HTERT RPE-1 (cell line): ENCODE results near the gene DDX10.
"Not testable (repeated sequence)": the region's sequence is repeated elsewhere in the genome, so short reads cannot be mapped to it uniquely, and the experiment has no call there.

Experiments used
- in situ Hi-C: fragments of 300-500 bp; cut with MboI; formaldehyde crosslinking; loops from 4 replicates; pipeline ENCODE4 v1.14.3; 2020; ENCODE audit warnings: low sequenced_read_pairs

The DDX10 gene

GRCh38 chr11:108713076-108713790 is 48.4 kb downstream of the DDX10 start:
- in situ Hi-C loops, result no loop called here

GRCh38 chr11:108715239-108715638 is 50.4 kb downstream of the DDX10 start:
- in situ Hi-C loops, result no loop called here

GRCh38 chr11:108718466-108718865 is 53.6 kb downstream of the DDX10 start:
- in situ Hi-C loops, result no loop called here

GRCh38 chr11:108724974-108725689 is 60.3 kb downstream of the DDX10 start:
- in situ Hi-C loops, result no loop called here

GRCh38 chr11:108726077-108726800 is 61.4 kb downstream of the DDX10 start:
- in situ Hi-C loops, result no loop called here

GRCh38 chr11:108727665-108728064 is 62.8 kb downstream of the DDX10 start:
- in situ Hi-C loops, result no loop called here

GRCh38 chr11:108729227-108729871 is 64.5 kb downstream of the DDX10 start:
- in situ Hi-C loops, result no loop called here

GRCh38 chr11:108732395-108732794 is 67.5 kb downstream of the DDX10 start:
- in situ Hi-C loops, result no loop called here

- in situ Hi-C loops, result no loop called here
These were observed 68.7 kb downstream of the DDX10 start for GRCh38 chr11:108733479-108734116.

GRCh38 chr11:108734283-108734682 is 69.4 kb downstream of the DDX10 start:
- in situ Hi-C loops, result no loop called here

- in situ Hi-C loops, result no loop called here
These were observed 70.2 kb downstream of the DDX10 start for GRCh38 chr11:108734956-108735559.

GRCh38 chr11:108740132-108740531 is 75.3 kb downstream of the DDX10 start:
- in situ Hi-C loops, result not testable (repeated sequence)

GRCh38 chr11:108743851-108744250 is 79.0 kb downstream of the DDX10 start:
- in situ Hi-C loops, result no loop called here

GRCh38 chr11:108748968-108749367 is 84.1 kb downstream of the DDX10 start:
- in situ Hi-C loops, result no loop called here

GRCh38 chr11:108751444-108751843 is 86.6 kb downstream of the DDX10 start:
- in situ Hi-C loops, result no loop called here

- in situ Hi-C loops, result no loop called here
These were observed 87.5 kb downstream of the DDX10 start for GRCh38 chr11:108752297-108752751.

GRCh38 chr11:108754901-108755625 is 90.2 kb downstream of the DDX10 start:
- in situ Hi-C loops, result no loop called here

- in situ Hi-C loops, result no loop called here
These were observed 92.8 kb downstream of the DDX10 start for GRCh38 chr11:108757630-108758029.

GRCh38 chr11:108758458-108758857 is 93.6 kb downstream of the DDX10 start:
- in situ Hi-C loops, result no loop called here
